ENCODE results near the gene ATXN7. TPM values are rescaled to one million over a fixed set of nuclear protein-coding genes. Genes with fewer than 3 reads are reported as not detected.

ATXN7 gene
- polyA plus RNA-seq, 3 donors = 2.7 to 29.5 (median 3.2) TPM

DNA sequence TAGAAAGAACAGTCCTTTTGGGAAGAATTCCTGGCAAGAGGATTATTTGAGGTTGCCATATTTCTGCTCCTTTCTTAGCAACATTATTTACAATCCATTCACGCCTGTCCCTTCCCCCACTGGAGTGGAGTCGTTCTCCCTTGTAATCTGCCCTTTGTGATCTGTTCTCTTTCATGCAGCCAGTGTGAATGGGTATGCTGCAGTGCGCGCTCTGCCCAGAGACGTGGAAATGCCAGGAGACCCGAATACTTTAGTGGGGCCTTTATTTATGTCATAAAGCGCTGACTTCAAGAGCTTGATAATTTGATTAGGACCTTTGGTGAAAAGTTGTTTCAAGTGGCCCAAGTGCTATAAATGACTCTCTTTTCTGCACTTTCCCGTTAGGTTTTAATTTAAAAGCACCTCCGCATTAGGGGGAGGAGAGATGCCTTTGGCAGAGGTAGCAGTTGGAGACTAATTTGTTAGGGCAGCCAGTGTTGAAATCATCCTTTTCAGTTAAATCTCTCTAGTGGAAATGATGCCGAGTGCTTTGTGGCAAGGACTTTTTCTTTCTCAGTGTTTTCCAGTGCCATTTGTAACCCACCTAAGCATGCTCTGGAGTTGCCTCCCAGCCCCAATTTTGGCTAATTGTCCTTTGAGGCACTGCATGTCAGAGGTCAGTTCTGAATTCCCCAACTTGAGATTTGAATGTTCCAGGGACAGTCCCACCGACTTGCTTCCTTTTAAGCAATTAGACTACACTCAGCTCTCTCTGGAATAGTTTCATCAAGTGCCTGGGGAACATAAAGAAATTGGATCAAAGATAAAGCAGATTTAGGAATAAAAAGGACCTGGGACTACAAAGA is 107.2 kb downstream of the ATXN7 start:
- Histone ChIP-seq H3K9me3 (replicated peaks in 1 of 2; ENCODE audit: control insufficient read depth in 1 of 2, insufficient read depth in 1 of 2, low read length in 2 of 2) (no peaks in the 10 kb centered on the region), H3K27ac (ENCODE audit: low read depth in 1 of 2, low read length in 2 of 2) (peak overlapping the region in 1 of 2 donors; percentile 36), H3K27me3 (ENCODE audit: control insufficient read depth in 2 of 2, insufficient read depth in 2 of 2, low read length in 2 of 2) (no peaks in the 10 kb centered on the region), H3K4me1 (ENCODE audit: control insufficient read depth in 1 of 2, insufficient read depth in 2 of 2, low read length in 2 of 2) (peaks cover 51 to 66% of the 10 kb centered on the region in 2 donors), H4K20me1 (ENCODE audit: insufficient read depth, low read length) (peaks cover 24% of the 10 kb centered on the region), H2AFZ (ENCODE audit: insufficient read depth, low read depth, low read length, poor library complexity, severe bottlenecking) (no peak overlapping the region), H3K4me3 (replicated peaks in 1 of 3; ENCODE audit: low read depth in 2 of 3, low read length in 3 of 3) (no peak overlapping the region), H3K4me2 (replicated peaks; ENCODE audit: extremely low read depth, low read length, poor library complexity, severe bottlenecking) (no peak overlapping the region), H3K79me2 (ENCODE audit: insufficient read depth, low read length) (peaks cover 87% of the 10 kb centered on the region), H3K9ac (ENCODE audit: insufficient read depth, low read length, poor library complexity, severe bottlenecking) (no peak overlapping the region), H3K36me3 (replicated peaks in 1 of 2; ENCODE audit: control insufficient read depth in 1 of 2, insufficient read depth in 2 of 2, low read length in 2 of 2) (peaks cover 0 to 18% of the 10 kb centered on the region in 2 donors)
- Mint-ChIP-seq H3K4me1 (peaks cover 75% of the 10 kb centered on the region), H3K36me3 (peaks cover 15 to 26% of the 10 kb centered on the region in 2 donors), H3K27ac (peak overlapping the region in 4 of 7 donors; percentile 19 to 73 (median 42)), H3K4me3 (no peak overlapping the region), H3K27me3 (ENCODE audit: low read depth in 3 of 3) (no peaks in the 10 kb centered on the region), H3K9me3 (no peaks in the 10 kb centered on the region)
- TF ChIP-seq, protein P1, sequence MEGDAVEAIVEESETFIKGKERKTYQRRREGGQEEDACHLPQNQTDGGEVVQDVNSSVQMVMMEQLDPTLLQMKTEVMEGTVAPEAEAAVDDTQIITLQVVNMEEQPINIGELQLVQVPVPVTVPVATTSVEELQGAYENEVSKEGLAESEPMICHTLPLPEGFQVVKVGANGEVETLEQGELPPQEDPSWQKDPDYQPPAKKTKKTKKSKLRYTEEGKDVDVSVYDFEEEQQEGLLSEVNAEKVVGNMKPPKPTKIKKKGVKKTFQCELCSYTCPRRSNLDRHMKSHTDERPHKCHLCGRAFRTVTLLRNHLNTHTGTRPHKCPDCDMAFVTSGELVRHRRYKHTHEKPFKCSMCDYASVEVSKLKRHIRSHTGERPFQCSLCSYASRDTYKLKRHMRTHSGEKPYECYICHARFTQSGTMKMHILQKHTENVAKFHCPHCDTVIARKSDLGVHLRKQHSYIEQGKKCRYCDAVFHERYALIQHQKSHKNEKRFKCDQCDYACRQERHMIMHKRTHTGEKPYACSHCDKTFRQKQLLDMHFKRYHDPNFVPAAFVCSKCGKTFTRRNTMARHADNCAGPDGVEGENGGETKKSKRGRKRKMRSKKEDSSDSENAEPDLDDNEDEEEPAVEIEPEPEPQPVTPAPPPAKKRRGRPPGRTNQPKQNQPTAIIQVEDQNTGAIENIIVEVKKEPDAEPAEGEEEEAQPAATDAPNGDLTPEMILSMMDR (IDR thresholded peaks at IDR 0.05) = no peak
- DNase-seq = no peak
- 76% methylated on average over 6 of the region's 11 CpGs for WGBS (ENCODE audit: insufficient coverage)
- intact Hi-C loops (cut with micrococcal nuclease) = no loop called here

DNA sequence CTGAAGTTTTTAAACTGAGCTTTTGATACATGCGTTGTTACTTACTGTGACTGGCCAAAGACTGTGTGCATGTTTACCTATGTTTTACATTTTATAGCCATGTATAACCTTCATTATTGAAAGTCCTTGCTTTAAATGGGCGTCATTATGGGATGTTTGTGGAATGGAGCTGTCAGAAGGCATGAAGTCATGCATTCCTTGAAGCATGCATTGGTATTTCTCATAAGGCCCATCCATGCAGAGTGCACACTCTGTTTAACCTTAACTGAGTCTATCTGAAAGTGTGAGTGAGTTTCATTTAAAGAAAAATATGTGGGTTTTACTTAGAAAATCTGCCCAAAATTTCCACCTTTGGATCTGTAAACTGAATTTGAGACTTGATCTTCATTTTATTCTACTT is 108.5 kb downstream of the ATXN7 start:
- Histone ChIP-seq H4K20me1 (ENCODE audit: insufficient read depth, low read length) (peaks cover 18% of the 10 kb centered on the region), H3K27ac (ENCODE audit: low read depth in 1 of 2, low read length in 2 of 2) (peak overlapping the region in 1 of 2 donors; percentile 18), H3K4me3 (replicated peaks in 1 of 3; ENCODE audit: low read depth in 2 of 3, low read length in 3 of 3) (no peak overlapping the region), H3K9ac (ENCODE audit: insufficient read depth, low read length, poor library complexity, severe bottlenecking) (no peak overlapping the region), H2AFZ (ENCODE audit: insufficient read depth, low read depth, low read length, poor library complexity, severe bottlenecking) (no peak overlapping the region), H3K27me3 (ENCODE audit: control insufficient read depth in 2 of 2, insufficient read depth in 2 of 2, low read length in 2 of 2) (no peaks in the 10 kb centered on the region), H3K79me2 (ENCODE audit: insufficient read depth, low read length) (peaks cover 82% of the 10 kb centered on the region), H3K4me2 (replicated peaks; ENCODE audit: extremely low read depth, low read length, poor library complexity, severe bottlenecking) (no peak overlapping the region), H3K9me3 (replicated peaks in 1 of 2; ENCODE audit: control insufficient read depth in 1 of 2, insufficient read depth in 1 of 2, low read length in 2 of 2) (no peaks in the 10 kb centered on the region), H3K4me1 (ENCODE audit: control insufficient read depth in 1 of 2, insufficient read depth in 2 of 2, low read length in 2 of 2) (peaks cover 61 to 72% of the 10 kb centered on the region in 2 donors), H3K36me3 (replicated peaks in 1 of 2; ENCODE audit: control insufficient read depth in 1 of 2, insufficient read depth in 2 of 2, low read length in 2 of 2) (peaks cover 0 to 18% of the 10 kb centered on the region in 2 donors)
- DNase-seq = no peak
- WGBS (ENCODE audit: insufficient coverage) = 100% methylated on average over 1 of the region's 2 CpGs
- peak overlapping the region in 2 of 7 donors; percentile 19 to 33 for H3K27ac Mint-ChIP-seq
- H3K4me3 Mint-ChIP-seq = no peak overlapping the region
- peaks cover 79% of the 10 kb centered on the region for H3K4me1 Mint-ChIP-seq
- intact Hi-C loops (cut with micrococcal nuclease) = no loop called here
- H3K9me3 Mint-ChIP-seq = no peaks in the 10 kb centered on the region
- TF ChIP-seq, protein P1 (IDR thresholded peaks at IDR 0.05) = no peak
- H3K27me3 Mint-ChIP-seq (ENCODE audit: low read depth in 3 of 3) = peaks cover 0 to 3% (median 0%) of the 10 kb centered on the region in 3 donors
- H3K36me3 Mint-ChIP-seq = peaks cover 11 to 29% of the 10 kb centered on the region in 2 donors
